Left ventricle myocardium superior (tissue), 1 donor: ENCODE data around the gene PLEKHM1. TPM values are rescaled to one million over a fixed set of nuclear protein-coding genes. Genes with fewer than 3 reads are reported as not detected.
"Not testable (repeated sequence)": the region's sequence is repeated elsewhere in the genome, so short reads cannot be mapped to it uniquely, and the experiment has no call there.

Experiments
- ATAC-seq: fragments of 200-7000 bp; cut with Tn5 transposase; one replicate; pipeline ENCODE4 v1.9.1; 2020; ENCODE audit warnings: mild to moderate bottlenecking, moderate library complexity
- DNase-seq: peaks from one replicate; pipeline ENCODE4 v3.0.0-alpha.2; 2020
- intact Hi-C: fragments of 100-400 bp; cut with micrococcal nuclease; formaldehyde crosslinking; loops from one replicate; pipeline ENCODE4 v1.11.0; 2022
- long read RNA-seq: library from polyadenylated mRNA; unstranded; transcript quantifications from one replicate; pipeline ENCODE4 v2.0.0, GENCODE V29; 2021
- total RNA-seq: library from RNA; stranded (reverse); fragmentation: NEBNext Ultra II Directional; extraction: Animal tissue kit (Norgen Biotek cat#: 25700); gene quantifications from one replicate; pipeline ENCODE4 v1.2.1, GENCODE V29; 2021
- donor health status: DM: no; HTN: yes; CAD: no; lungs with severe emphysema.

PLEKHM1 gene
- 28.0 TPM for total RNA-seq
- long read RNA-seq, full-length matches to known transcripts = 2 of 7 reads
- long read RNA-seq, partial matches to known transcripts = 1 of 7 reads
- long read RNA-seq, other reads (novel, unspliced or antisense) = 4 of 7 reads

DNA sequence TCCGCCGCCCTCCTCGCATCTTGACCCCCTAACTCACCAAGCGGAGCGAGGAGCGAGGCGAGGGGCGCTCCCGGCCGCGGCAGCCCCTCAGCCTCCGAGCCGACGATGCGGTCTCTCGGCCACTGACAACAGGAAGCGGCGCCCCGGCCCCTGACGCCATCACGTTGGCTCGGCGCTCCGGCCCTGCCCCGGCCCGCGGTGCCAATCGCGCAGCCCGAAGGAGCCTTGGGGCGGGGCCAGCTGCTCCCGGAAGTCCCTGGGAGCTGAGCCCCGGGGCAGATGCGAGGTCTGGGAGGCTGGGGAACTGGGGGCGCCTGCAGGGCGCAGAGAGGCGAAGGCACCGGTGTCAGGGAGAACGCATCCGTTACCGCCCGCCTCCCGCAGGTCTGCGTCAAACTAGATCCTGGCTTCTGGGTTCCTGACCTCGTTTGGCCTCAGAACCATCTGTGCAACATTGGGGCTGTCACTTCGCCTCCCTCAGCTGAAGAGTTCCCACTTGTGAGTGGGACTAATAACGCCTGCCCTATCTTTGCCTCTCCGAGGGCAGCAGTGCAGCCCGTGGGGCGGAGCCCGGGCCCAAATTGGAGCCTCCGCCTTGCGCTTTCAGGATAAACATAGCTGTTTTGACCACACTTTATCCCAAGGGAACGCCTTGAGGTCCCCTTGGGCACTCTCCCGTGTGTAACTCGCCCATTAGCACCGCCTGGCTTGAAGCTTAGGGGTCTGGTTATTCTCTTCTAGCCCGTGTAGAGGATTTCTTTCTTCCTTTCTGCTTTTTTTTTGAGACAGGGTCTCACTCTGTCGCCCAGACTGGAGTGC lies at the start of gene PLEKHM1:
TSS of gene PLEKHM1 (minus strand) at position 107 of the 819 bp plus-strand sequence. CDS start 8,237 bp downstream, outside the sequence.
- DNase-seq = peak; percentile 94
- intact Hi-C loops = not testable (repeated sequence)
- peak; percentile 96 for ATAC-seq

GRCh38 chr17:45538168-45538567 lies 47.6 kb upstream of the PLEKHM1 start:
- intact Hi-C loops, ATAC-seq: not testable (repeated sequence)
- peak; percentile 4 for DNase-seq

DNA sequence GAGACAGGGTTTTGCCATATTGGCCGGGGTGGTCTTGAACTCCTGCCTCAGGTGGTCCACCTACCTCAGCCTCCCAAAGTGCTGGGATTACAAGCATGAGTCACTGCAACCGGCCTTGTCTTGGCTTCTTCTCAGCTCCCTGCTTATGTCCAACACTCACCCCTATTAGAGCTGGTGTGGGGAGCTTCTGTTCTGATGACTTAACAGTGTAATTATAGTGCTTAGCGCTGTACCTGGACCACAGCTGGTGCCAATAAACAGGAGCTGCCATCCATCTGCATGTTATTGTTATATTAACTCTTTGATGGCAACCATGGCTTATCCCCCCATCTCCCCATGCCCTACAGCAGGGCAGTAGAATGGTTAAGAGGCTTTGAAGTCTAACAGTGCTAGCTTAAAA lies 15.6 kb upstream of the PLEKHM1 start:
- peak; percentile 63 for ATAC-seq
- DNase-seq, intact Hi-C loops: not testable (repeated sequence)

- intact Hi-C loops, DNase-seq, ATAC-seq: not testable (repeated sequence)
Observed at GRCh38 chr17:45505183-45505582, 14.7 kb upstream of the PLEKHM1 start.

DNA sequence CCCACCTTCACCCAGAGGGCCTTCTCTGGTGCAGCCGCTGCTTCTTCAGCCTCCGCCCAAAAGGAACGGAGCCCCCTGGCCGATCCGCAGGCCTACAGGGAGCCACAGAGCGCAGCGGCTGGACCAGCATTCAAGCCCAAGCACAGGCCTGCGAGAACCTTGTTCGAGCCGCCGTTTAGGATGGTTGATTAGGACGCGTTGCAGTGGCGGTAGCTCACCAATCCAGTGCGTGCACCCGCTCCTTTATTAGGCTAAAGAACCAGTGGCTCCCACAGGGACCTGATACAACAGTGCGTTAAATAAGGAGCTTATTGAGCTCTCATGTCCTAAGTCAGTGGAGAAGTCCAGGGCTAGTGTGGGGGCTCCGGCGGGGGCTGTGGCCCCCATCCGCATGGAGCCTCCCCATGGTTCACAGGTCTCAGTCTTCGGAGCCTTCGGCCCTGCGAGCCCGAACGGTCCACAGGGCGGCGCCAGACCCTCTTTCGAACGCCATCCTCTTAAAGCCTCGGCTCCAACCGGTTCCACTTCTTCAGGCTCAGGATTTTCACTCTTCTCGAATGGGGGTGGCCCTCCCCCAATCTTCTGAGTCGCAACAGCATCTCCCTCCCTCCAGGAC lies 10.7 kb upstream of the PLEKHM1 start:
- intact Hi-C loops, DNase-seq: not testable (repeated sequence)
- ATAC-seq = peak; percentile 66

- intact Hi-C loops, DNase-seq: not testable (repeated sequence)
- ATAC-seq = peak; percentile 91
Observed at GRCh38 chr17:45500478-45500877, 10.0 kb upstream of the PLEKHM1 start.

- DNase-seq, ATAC-seq, intact Hi-C loops: not testable (repeated sequence)
Observed at GRCh38 chr17:45499208-45499607, 8.7 kb upstream of the PLEKHM1 start.

- intact Hi-C loops, ATAC-seq, DNase-seq: not testable (repeated sequence)
Observed at GRCh38 chr17:45498377-45498776, 7.9 kb upstream of the PLEKHM1 start.

GRCh38 chr17:45497449-45497848 lies 6.9 kb upstream of the PLEKHM1 start:
- DNase-seq, ATAC-seq, intact Hi-C loops: not testable (repeated sequence)

GRCh38 chr17:45496507-45496906 lies 6.0 kb upstream of the PLEKHM1 start:
- intact Hi-C loops, ATAC-seq, DNase-seq: not testable (repeated sequence)

DNA sequence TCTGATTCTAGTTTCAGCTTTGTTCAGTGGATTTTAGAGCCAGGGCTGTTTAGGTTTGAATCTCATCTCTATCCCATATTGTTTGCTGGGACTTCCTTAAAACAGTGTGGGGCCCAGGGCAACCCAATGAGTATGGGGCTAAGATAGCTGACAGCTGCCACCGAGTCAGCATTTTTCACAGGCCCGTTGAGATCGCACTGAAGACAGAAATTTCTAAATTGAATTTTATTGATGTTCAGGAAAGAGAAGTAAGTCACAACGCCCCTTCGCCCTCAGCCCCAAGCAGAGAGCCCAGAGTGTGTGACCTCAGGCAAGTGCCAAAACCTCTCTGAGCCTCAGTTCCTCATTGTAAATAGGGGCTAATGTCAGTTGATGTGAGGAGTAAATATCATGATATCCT lies 4.0 kb upstream of the PLEKHM1 start:
- peak; percentile 36 for DNase-seq
- ATAC-seq, intact Hi-C loops: not testable (repeated sequence)

DNA sequence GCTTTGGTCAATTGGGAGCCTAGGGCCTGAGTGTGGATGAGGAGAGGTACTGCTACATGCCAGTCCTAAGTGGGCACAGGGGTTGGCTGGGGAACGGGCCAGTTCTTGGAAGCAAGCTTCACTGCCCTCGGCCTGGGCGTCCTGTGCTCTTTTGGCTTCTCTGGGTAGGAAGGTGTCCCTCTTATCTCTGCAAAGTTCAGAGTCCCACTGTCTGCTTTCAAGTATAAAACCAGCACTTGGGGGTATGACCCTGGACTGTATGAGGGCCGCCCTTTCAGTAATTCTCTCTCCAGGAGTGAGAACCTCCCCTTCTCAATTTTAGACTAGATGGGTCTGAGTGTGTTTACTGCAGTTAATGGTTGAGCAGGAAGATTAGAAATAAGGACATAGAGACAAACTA lies 1.6 kb upstream of the PLEKHM1 start:
- ATAC-seq, intact Hi-C loops, DNase-seq: not testable (repeated sequence)

DNA sequence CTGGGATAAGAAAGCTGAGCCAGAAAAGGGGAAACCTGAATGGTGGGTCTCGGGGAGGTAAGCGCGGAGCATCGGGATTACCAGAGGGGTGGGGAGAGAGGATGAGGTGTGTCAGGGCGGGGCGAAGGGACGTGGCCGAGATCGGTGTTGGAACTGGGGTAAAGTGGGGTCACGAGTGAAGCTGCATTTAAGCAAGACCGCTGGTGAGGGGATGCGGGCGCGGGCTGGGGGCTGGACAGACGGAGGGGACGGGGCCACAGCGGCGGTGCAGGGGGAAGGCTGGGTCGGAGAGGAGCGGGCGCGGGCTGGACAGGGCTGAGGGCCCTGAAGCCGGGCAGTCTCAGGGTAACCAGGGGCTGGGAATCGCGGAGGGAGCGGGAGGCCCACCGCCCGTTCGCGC lies 323 bp downstream of the PLEKHM1 start:
- intact Hi-C loops = not testable (repeated sequence)
- peak; percentile 38 for ATAC-seq
- DNase-seq = peak; percentile 29

GRCh38 chr17:45487704-45488103 lies 2.8 kb downstream of the PLEKHM1 start:
- intact Hi-C loops = not testable (repeated sequence)
- DNase-seq (peak; percentile 78), ATAC-seq (peak; percentile 58)

- not testable (repeated sequence) for ATAC-seq
Observed at GRCh38 chr17:45483591-45484216, 6.8 kb downstream of the PLEKHM1 start.

GRCh38 chr17:45483177-45483576 lies 7.3 kb downstream of the PLEKHM1 start:
- DNase-seq, ATAC-seq, intact Hi-C loops: not testable (repeated sequence)

More at GRCh38 chr17:45483591-45484216, 6.8 kb downstream of the PLEKHM1 start:
- intact Hi-C loops, DNase-seq: not testable (repeated sequence)

DNA sequence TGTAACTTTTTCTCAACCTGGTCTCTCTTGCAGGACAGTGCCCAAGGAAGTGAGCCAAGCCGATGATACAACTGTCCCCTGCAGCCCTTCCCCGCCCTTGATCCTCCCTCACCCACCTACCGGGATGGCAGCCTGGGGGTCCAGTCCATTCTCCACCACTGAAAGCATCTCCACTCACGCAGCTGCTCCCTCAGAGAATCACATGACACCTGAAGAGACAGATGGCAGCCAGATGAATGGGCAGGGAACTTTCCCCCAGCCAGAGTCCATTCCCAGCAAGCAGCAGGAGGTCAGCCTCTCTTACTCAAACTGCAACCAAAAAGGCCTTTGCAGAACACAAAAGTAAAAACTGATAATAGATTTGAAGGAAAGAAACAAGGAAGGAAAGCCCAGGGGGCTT lies 8.2 kb downstream of the PLEKHM1 start:
- DNase-seq, intact Hi-C loops, ATAC-seq: not testable (repeated sequence)

DNA sequence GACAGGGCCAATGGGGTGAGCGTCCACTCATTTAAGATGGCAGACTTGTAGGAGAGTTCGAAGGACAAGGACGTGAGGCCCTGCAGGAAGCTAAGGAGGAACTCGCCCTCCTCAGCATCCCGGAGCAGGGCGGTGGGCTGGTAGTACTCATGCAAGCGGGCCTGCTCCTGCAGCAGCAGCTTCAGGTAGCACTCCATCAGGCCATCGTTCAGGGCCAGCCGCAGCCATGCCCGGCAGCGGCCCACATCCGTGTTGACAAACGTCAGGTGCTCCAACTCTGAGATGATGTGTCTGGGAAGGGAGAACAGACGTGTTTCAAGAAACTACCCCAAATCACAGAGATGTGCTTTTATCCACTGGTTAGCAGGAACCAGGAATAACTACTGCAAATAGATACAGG lies 15.1 kb downstream of the PLEKHM1 start:
- DNase-seq, ATAC-seq, intact Hi-C loops: not testable (repeated sequence)

DNA sequence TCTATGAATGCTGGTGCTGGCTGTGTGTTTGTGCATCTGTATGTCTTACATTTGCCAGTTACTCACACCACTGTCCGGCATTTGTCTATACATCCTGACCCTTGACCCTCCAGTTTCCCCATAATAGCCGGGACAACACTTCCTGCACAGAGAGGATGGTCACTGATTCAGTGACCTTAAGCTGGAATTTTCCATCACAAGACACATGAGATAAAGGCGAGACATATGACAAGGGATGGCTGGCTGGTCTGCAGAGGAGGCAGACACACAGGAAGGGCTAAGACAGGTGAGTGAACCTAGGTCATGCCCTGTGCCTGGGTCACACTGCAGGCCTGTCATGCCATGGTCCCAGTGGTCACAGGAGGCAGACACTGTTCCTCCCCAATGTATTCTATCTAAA lies 18.3 kb downstream of the PLEKHM1 start:
- DNase-seq, ATAC-seq, intact Hi-C loops: not testable (repeated sequence)
